Measurements from ENCODE around the gene ABR.
"Not testable (repeated sequence)": the region's sequence is repeated elsewhere in the genome, so short reads cannot be mapped to it uniquely, and the experiment has no call there.

ABR gene

DNA sequence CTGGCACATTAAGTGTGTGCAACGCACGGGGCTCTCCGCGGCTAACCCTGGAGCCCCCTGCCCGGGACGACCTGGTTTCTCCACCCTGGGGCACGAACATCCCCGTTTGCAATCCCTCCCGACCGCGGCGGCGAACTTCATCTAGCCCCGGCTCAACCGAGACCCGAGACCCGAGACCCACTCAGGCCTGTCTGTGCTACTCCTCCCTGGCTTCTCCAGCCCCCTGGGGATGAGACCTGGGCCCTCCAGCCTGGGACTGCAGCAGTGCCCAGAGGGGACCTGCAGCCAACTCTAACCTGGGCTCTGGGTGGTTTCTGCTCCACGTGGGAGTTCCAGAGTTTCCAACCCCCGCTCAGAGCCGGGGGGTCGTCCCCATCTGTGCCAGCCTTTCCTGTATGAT lies 109.4 kb downstream of the ABR start:
- TF ChIP-seq, protein P1, sequence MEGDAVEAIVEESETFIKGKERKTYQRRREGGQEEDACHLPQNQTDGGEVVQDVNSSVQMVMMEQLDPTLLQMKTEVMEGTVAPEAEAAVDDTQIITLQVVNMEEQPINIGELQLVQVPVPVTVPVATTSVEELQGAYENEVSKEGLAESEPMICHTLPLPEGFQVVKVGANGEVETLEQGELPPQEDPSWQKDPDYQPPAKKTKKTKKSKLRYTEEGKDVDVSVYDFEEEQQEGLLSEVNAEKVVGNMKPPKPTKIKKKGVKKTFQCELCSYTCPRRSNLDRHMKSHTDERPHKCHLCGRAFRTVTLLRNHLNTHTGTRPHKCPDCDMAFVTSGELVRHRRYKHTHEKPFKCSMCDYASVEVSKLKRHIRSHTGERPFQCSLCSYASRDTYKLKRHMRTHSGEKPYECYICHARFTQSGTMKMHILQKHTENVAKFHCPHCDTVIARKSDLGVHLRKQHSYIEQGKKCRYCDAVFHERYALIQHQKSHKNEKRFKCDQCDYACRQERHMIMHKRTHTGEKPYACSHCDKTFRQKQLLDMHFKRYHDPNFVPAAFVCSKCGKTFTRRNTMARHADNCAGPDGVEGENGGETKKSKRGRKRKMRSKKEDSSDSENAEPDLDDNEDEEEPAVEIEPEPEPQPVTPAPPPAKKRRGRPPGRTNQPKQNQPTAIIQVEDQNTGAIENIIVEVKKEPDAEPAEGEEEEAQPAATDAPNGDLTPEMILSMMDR (IDR thresholded peaks at IDR 0.05; ENCODE audit: borderline replicate concordance, insufficient read depth, low read depth, low read length), result no peak
- H3K4me3 ChIP-seq (ENCODE audit: low read depth, low read length), result no peak overlapping the region

DNA sequence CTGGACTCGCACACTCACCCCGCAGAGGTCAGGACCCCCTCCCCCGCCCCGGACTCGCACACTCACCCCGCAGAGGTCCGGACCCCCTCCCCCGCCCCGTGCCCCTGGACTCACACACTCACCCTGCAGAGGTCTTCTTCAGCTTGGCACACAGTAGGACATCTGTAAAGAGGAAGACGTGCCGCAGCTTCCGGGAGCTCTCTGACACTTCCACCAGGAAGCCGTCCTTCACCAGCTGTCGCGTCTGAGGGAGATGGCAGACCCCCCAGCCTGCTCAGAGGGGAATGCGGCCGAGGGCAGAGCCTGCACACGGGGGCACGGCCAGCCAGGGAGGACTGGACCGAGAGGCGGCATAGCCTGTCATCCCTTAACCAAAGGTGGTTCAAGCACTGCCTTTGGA lies 109.9 kb downstream of the ABR start:
- H3K4me3 ChIP-seq (ENCODE audit: low read depth, low read length), result no peak overlapping the region
- TF ChIP-seq, protein P1 (IDR thresholded peaks at IDR 0.05; ENCODE audit: borderline replicate concordance, insufficient read depth, low read depth, low read length), result no peak

DNA sequence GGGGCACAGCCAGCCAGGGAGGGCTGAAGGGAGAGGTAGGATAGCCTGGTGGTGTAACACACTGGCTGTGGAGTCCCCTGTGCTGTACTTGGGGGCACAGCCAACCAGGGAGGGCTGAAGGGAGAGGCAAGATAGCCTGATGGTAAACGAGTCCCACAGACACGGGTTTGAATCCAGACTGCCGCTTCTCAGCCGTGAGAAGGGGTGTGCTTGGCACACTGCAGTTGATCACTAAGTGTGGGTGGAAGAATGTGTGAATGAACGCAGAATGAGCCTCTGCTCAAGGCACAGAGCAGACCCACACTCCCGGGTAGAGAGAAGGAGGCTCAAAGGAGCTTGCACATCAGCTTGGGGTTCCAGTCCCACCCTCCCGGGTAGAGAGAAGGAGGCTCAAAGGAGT lies 111.4 kb downstream of the ABR start:
- H3K4me3 ChIP-seq (ENCODE audit: low read depth, low read length), result no peak overlapping the region
- TF ChIP-seq, protein P1 (IDR thresholded peaks at IDR 0.05; ENCODE audit: borderline replicate concordance, insufficient read depth, low read depth, low read length), result no peak

DNA sequence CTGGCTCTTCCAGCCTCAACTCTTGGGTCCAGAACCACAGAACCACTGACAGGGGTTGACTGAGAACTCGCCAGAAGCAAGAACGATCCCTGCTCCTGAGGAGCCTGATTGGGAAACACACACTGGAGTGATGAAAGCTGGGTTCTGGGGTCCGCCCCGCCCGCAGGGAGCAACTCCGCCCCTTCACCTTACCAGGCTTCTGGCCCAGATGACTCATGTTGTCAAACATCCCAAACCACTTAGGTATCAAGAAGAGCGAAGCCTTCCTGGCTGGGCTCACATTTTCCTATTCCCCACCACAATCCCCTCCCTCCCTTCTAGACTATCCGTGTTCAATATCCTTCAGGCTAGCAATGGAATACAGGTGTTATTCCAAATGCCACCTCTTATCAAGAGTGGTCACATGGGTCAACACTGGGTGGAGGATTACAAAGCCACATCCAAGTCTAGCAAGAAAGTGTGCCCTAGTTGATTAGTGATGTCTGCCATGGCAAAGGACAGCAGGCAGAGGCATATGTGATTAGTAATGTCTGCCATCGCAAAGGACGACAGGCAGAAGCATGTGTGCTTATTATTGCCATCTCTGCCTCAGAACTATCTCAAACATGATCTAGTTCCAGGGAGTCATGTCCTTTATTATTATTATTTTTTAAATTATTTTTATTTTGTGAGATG lies 112.4 kb downstream of the ABR start:
- TF ChIP-seq, protein P1 (IDR thresholded peaks at IDR 0.05; ENCODE audit: borderline replicate concordance, insufficient read depth, low read depth, low read length), result no peak

DNA sequence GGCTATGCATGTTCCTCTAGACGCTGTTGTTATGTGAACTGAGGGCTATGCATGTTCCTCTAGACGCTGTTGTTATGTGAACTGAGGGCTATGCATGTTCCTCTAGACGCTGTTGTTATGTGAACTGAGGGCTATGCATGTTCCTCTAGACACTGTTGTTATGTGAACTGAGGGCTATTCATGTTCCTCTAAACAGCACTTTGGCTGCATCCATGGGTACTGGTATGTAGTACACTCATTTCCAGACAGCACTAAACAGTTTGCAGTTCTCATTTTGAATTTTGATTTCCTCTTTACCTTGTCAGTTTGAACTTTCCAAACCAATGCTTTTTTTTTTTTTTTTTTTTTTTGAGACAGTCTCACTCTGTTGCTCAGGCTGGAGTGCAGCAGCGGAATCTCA lies 114.4 kb downstream of the ABR start:
- not testable (repeated sequence) for H3K4me3 ChIP-seq (ENCODE audit: low read depth, low read length)

More for the DNA sequence above, 112.4 kb downstream of the ABR start:
- no peak overlapping the region for H3K4me3 ChIP-seq (ENCODE audit: low read depth, low read length)

DNA sequence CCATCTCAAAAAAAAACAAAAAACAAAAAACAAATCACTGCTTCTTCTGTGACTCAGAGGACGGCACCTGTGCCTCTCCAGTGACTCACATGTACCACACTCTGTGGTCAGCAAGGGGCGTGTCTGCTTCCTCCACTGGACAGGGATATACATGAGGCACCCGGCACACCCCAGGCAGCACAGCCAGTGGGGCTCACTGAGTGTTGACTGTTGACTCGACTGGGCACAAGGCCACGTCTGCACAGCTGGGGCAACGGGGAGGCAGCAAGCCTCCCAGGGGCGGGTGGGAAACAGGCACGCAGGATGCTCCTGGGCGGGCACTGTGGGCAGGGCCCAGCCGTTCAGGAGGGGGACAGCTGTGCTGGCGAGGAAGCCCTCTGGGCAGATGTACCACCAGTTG lies 118.8 kb downstream of the ABR start:
- H3K4me3 ChIP-seq (ENCODE audit: low read depth, low read length), result no peak overlapping the region
- TF ChIP-seq, protein P1 (IDR thresholded peaks at IDR 0.05; ENCODE audit: borderline replicate concordance, insufficient read depth, low read depth, low read length), result no peak

DNA sequence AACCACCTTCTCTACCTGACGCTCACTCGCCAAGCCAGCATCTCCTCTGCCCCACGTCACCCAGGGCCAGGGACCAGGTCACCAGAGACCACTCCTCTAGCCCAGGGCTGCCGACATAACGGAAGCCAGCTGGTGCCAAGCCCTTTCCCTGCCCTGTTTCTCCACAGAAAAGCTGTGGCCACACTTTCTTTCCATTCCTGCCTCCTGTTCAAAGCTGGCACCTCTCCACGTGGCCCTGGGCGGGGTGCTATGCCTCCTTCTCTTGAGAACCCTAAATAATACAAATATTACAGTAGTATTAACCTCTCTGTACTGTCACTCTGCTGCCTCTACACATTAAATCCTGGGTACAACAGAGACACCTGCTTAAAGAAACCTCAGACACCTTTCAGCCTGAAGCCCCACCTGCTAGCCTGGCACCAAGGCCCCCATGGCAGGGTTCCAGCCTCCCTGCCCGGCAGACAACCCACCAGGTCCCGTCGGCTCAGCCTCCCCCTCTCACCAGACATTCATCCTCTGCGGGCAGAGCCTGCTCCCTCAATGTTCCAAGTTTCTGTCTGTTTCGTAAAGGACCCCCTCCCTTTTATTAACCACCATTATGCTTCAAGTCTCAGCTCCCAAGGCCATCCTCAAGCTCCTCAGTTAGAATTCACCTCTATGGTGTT lies 120.5 kb downstream of the ABR start:
- H3K4me3 ChIP-seq (ENCODE audit: low read depth, low read length), result no peak overlapping the region
- TF ChIP-seq, protein P1 (IDR thresholded peaks at IDR 0.05; ENCODE audit: borderline replicate concordance, insufficient read depth, low read depth, low read length), result no peak

All from GM12875 (cell line).